Kidney epithelial cell (primary cell): ENCODE results near the gene RPTOR. TPM values are rescaled to one million over a fixed set of nuclear protein-coding genes. Genes with fewer than 3 reads are reported as not detected.
"Not testable (repeated sequence)": the region's sequence is repeated elsewhere in the genome, so short reads cannot be mapped to it uniquely, and the experiment has no call there.

Experiments
- DNase-seq: peaks from one replicate; pipeline ENCODE4 v3.0.0-alpha.2; 2010; ENCODE audit warnings: low read depth
- H3K27me3 ChIP-seq: 2 replicates; pipeline ENCODE4 v1.6.0; 2011; ENCODE audit warnings: low read length; ENCODE audit not compliant: control insufficient read depth, insufficient read depth
- H3K36me3 ChIP-seq: 2 replicates; pipeline ENCODE4 v1.5.1; 2011; ENCODE audit warnings: low read length; ENCODE audit not compliant: control insufficient read depth, insufficient read depth
- H3K4me3 ChIP-seq: 2 replicates; pipeline ENCODE4 v1.5.1; 2011; ENCODE audit warnings: low read depth, mild to moderate bottlenecking, control low read depth, low read length
- total RNA-seq: library from RNA; depleted of rRNA; stranded (reverse); fragments of >200 nt; gene quantifications from 2 replicates; pipeline ENCODE4 v1.2.3, GENCODE V29; 2015
- TF ChIP-seq, protein P1 (sequence below): IDR thresholded peaks from 2 replicates; pipeline ENCODE4 v1.5.1; 2011; ENCODE audit warnings: mild to moderate bottlenecking, moderate library complexity, low read length, control low read depth, inconsistent platforms; ENCODE audit not compliant: insufficient read depth, poor library complexity, severe bottlenecking

RPTOR gene
- total RNA-seq, 1 donor from 2014 or later = 22.7 TPM

DNA sequence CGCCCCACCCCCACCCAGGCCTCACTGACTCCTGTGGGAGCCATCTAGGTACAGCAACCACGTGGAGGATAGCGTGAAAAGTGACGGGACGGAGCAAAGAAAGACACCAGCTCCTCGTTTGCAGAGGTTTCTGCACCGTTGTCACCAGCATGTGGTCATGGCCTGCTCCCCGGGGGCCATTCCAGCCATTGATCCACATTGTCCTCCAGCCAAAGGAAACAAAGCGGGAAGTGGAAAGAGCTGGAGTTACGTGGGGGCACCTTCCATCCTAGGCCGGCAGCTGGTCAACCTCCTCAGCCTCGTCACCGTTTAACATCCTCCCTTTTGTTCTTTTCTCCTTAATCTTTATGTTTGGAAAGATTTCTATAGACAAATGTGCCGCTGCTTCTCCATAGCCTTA lies 153.7 kb downstream of the RPTOR start:
- TF ChIP-seq, protein P1, sequence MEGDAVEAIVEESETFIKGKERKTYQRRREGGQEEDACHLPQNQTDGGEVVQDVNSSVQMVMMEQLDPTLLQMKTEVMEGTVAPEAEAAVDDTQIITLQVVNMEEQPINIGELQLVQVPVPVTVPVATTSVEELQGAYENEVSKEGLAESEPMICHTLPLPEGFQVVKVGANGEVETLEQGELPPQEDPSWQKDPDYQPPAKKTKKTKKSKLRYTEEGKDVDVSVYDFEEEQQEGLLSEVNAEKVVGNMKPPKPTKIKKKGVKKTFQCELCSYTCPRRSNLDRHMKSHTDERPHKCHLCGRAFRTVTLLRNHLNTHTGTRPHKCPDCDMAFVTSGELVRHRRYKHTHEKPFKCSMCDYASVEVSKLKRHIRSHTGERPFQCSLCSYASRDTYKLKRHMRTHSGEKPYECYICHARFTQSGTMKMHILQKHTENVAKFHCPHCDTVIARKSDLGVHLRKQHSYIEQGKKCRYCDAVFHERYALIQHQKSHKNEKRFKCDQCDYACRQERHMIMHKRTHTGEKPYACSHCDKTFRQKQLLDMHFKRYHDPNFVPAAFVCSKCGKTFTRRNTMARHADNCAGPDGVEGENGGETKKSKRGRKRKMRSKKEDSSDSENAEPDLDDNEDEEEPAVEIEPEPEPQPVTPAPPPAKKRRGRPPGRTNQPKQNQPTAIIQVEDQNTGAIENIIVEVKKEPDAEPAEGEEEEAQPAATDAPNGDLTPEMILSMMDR = no peak
- Histone ChIP-seq H3K27me3 (no peaks in the 10 kb centered on the region), H3K4me3 (no peak overlapping the region)

DNA sequence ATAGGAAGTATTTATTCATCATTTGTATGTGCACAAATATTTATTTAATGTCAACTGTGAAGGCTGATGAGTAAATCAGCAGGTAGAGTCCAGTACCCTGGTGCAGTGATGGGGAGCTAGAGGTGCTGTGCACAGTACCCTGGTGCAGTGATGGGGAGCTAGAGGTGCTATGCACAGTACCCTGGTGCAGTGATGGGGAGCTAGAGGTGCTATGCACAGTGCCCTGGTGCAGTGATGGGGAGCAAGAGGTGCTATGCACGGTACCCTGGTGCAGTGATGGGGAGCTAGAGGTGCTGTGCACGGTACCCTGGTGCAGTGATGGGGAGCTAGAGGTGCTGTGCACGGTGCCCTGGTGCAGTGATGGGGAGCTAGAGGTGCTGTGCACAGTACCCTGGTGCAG lies 154.6 kb downstream of the RPTOR start:
- H3K27me3 ChIP-seq, DNase-seq, H3K36me3 ChIP-seq, H3K4me3 ChIP-seq: not testable (repeated sequence)

More for the DNA sequence above, 153.7 kb downstream of the RPTOR start:
- H3K36me3 ChIP-seq = no peaks in the 10 kb centered on the region
- DNase-seq = no peak

DNA sequence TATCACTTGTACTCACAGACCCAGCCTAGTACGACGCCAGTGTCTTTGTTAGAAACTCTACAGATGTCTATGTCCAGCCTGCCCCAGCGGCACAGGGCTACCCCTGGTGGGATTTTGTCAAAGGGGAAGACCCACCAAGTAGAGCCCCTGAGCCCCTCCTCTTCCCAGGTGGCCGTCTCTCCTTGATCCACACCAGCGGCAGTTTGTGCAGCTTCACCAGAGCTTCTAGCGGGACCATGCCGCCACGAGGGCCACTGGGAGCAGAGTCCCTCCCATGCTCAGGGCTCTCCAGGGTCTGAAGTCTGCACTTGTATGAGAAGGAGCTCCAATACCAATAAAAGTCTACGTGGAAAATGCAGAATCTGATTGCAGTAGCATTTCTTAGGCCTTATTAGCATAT lies 157.1 kb downstream of the RPTOR start:
- DNase-seq = no peak
- H3K27me3 ChIP-seq = no peaks in the 10 kb centered on the region
- TF ChIP-seq, protein P1 = no peak
- no peaks in the 10 kb centered on the region for H3K36me3 ChIP-seq
- no peak overlapping the region for H3K4me3 ChIP-seq

DNA sequence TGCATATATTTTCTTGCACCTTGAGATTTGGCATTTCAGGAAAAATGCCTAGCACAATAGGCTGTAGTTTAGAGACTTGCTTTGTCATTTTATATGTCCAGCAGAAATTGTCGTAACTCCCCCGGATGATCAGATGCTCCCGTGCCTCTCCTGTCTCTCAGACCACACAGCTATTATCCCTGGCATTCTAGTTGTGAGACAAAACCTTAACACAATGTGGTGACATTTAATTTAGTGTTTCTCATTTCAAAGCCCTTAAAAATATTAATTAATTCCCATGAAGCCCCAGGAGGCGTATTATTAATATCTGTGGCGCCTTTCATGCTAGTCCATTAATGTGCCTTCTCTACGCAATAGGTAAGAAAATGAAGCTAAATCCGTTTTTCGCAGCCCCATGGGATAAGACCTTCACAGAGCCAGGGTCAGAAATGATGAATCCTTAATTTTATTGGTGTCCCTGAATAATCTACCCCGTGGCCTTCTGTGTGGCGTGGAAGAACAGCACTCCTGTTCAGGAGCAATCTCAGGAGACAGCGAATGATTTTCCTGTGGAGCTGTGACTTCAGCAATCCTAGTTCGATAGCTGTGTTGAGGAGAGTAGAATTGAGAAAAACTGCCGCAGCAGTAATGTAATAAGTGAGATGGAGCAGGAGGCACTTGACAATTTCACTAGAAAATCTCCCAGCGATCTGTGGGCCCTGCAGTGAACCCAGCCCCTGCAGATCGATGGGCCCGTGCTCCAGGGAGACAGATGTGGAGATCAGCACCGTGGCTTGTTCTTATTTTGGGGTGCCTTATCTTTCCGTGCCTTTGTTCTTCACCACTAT lies 157.9 kb downstream of the RPTOR start:
- no peaks in the 10 kb centered on the region for H3K27me3 ChIP-seq
- no peak for DNase-seq
- no peaks in the 10 kb centered on the region for H3K36me3 ChIP-seq
- TF ChIP-seq, protein P1 = no peak
- no peak overlapping the region for H3K4me3 ChIP-seq

DNA sequence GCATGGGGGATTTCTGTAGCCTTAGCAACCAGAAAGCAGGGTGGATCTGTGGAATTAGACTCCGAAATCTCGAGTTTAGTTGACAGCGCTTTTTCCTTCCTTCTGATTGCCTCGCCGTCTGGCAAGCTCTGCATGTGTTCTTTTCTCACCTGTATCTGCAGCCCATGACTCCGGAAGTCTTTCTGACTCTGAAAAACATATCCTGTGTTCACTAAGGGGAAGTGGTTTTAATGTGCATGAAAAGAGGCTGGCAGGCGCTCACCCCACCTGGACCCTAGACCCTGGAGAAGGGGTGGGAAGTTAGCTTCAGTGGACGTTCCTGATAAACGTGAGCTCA lies 158.5 kb downstream of the RPTOR start:
- Histone ChIP-seq H3K36me3 (no peaks in the 10 kb centered on the region), H3K27me3 (no peaks in the 10 kb centered on the region), H3K4me3 (no peak overlapping the region)
- DNase-seq = no peak
- TF ChIP-seq, protein P1 = no peak

DNA sequence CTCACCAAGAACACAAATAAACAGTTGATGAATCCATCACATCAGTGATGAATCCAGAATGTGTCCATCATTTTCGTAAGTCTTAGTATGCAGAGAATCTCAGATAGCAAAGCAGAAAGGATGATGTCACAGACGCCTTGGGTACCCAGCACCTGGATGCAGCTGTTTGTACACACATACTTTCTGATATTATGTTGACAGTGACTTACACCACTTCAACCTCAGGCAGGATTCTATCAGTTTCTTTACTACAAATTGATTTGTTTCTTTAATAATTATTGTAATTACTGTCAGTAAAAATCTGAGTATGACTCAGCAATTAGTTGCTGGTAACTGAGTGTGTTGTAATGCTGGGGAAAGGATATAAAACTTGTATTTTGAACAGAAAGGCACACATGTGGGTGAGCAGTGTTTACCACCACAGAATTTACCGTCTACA lies 159.8 kb downstream of the RPTOR start:
- DNase-seq = no peak
- Histone ChIP-seq H3K27me3 (no peaks in the 10 kb centered on the region), H3K36me3 (no peaks in the 10 kb centered on the region), H3K4me3 (no peak overlapping the region)
- TF ChIP-seq, protein P1 = no peak
